GM21515 (cell line): ENCODE data around the gene CPM.
"Not testable (repeated sequence)": the region's sequence is repeated elsewhere in the genome, so short reads cannot be mapped to it uniquely, and the experiment has no call there.

ENCODE experiments used
- ATAC-seq: cut with Tn5 transposase; IDR thresholded peaks from one replicate; pipeline ENCODE4 v1.9.1; 2021; ENCODE audit not compliant: unreplicated experiment

Gene CPM

GRCh38 chr12:68880660-68881325 is 52.2 kb downstream of the CPM start:
- no peak for ATAC-seq

- ATAC-seq = no peak
These were observed 54.1 kb downstream of the CPM start for GRCh38 chr12:68878846-68879245.

GRCh38 chr12:68878283-68878682 is 54.7 kb downstream of the CPM start:
- no peak for ATAC-seq

- no peak for ATAC-seq
These were observed 55.4 kb downstream of the CPM start for GRCh38 chr12:68877583-68877982.

GRCh38 chr12:68876461-68876860 is 56.5 kb downstream of the CPM start:
- ATAC-seq = no peak

GRCh38 chr12:68873316-68873715 is 59.7 kb downstream of the CPM start:
- ATAC-seq = no peak

GRCh38 chr12:68871921-68872320 is 61.0 kb downstream of the CPM start:
- ATAC-seq = no peak

- no peak for ATAC-seq
These were observed 61.6 kb downstream of the CPM start for GRCh38 chr12:68871396-68871795.

GRCh38 chr12:68870443-68870842 is 62.5 kb downstream of the CPM start:
- no peak for ATAC-seq

GRCh38 chr12:68870011-68870410 is 63.0 kb downstream of the CPM start:
- ATAC-seq = no peak

- no peak for ATAC-seq
These were observed 64.8 kb downstream of the CPM start for GRCh38 chr12:68868043-68868790.

- no peak for ATAC-seq
These were observed 65.4 kb downstream of the CPM start for GRCh38 chr12:68867606-68868005.

GRCh38 chr12:68866950-68867349 is 66.0 kb downstream of the CPM start:
- no peak for ATAC-seq

GRCh38 chr12:68865399-68866164 is 67.4 kb downstream of the CPM start:
- ATAC-seq = no peak

GRCh38 chr12:68864604-68865003 is 68.4 kb downstream of the CPM start:
- ATAC-seq = no peak

GRCh38 chr12:68863886-68864454 is 69.0 kb downstream of the CPM start:
- ATAC-seq = not testable (repeated sequence)

GRCh38 chr12:68863109-68863770 is 69.7 kb downstream of the CPM start:
- no peak for ATAC-seq

GRCh38 chr12:68861890-68862289 is 71.1 kb downstream of the CPM start:
- ATAC-seq = no peak

- no peak for ATAC-seq
These were observed 76.5 kb downstream of the CPM start for GRCh38 chr12:68856510-68856909.

- no peak for ATAC-seq
These were observed 77.2 kb downstream of the CPM start for GRCh38 chr12:68855771-68856170.

GRCh38 chr12:68855111-68855510 is 77.9 kb downstream of the CPM start:
- no peak for ATAC-seq
